Motor neuron (in vitro differentiated cells): ENCODE data around the gene HOXB4. TPM values are rescaled to one million over a fixed set of nuclear protein-coding genes. Genes with fewer than 3 reads are reported as not detected.

Source experiments
- ATAC-seq, 8 experiments: fragments of 200-7000 bp; cut with Tn5 transposase; replicated peaks in 6 of 8; 2 replicates each; pipeline ENCODE4 v1.8.0; 2021; ENCODE audit warnings: mild to moderate bottlenecking in 8 of 8, moderate library complexity in 8 of 8
- H3K27ac ChIP-seq, 2 donors: fragments of 250-450 bp; sonication (Bioruptor Pico); 2 replicates each; pipeline ENCODE4 v1.9.0; 2021; ENCODE audit warnings: antibody characterized with exemption in 2 of 2, mild to moderate bottlenecking in 2 of 2, moderate library complexity in 1 of 2
- H3K4me1 ChIP-seq, 2 donors: fragments of 250-450 bp; sonication (Bioruptor Pico); replicated peaks in 1 of 2; 2 replicates each; pipeline ENCODE4 v1.6.1; 2021; ENCODE audit warnings: antibody characterized with exemption in 2 of 2, mild to moderate bottlenecking in 2 of 2, moderate library complexity in 1 of 2
- H3K4me3 ChIP-seq, 5 donors: fragments of 250-450 bp; sonication (Bioruptor Pico); 2 replicates each; pipeline ENCODE4 v1.9.0; 2021; ENCODE audit warnings: antibody characterized with exemption in 5 of 5, mild to moderate bottlenecking in 5 of 5, moderate library complexity in 4 of 5
- WGBS, 10 experiments: fragments of 450-650 bp; shearing (Covaris generic); methylation state at CpG; one replicate each; pipeline ENCODE4 v1.0.0; 2022; 5-methylcytosine and 5-hydroxymethylcytosine counted together
- in situ Hi-C, 9 experiments: fragments of 400-800 bp; cut with MboI; loops; one replicate each; pipeline ENCODE4 v1.15.0; 2021; ENCODE audit warnings: low sequenced_read_pairs in 9 of 9, low pct_unique_long_range_greater_than_20kb in 2 of 9; ENCODE audit not compliant: unreplicated experiment in 9 of 9
- total RNA-seq, 8 experiments: library from RNA; unstranded; fragments of 300-600 nt; gene quantifications; 2 replicates each; pipeline versions ENCODE4 v1.2.3 to v1.2.4, GENCODE V29; 2022

The HOXB4 gene
- total RNA-seq, 8 experiments from 2014 or later: 8.8 to 32.0 (median 14.1) TPM

DNA sequence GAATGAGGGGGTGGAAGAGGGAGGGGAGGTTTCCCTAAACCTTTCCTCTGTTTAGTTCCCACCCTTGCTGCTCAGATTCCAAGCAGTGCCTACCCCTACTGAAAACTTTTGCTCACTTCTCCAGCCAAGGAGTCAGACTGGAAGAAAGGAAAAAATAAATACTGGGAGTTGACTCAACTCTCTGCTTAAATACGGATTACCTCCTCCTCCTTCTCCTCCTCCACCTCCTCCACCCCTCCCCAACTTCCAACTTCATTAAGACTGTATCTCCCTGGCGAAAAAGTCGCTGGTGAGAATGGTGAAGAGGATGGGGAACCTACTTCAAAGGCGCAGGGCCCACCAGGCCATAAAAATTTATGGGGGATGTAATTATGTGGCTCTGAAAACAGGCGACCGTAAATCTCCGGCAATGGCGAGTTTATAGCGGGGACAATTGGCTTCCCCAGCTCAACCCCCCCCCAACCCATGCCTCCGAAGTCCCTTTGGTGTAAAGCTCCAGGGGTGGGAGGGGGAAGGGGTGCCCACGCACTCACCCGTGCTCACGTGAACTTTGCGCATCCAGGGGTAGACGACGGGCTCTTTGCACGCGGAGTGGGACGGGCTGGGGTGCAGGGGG is 712 bp downstream of the HOXB4 start:
- in situ Hi-C loops: no loop called here
- peak overlapping the region; percentile 67 to 91 (median 83) for H3K4me3 ChIP-seq
- ATAC-seq: peak in 3 of 8 experiments; percentile 0 to 24 (median 2)
- peak overlapping the region; percentile 94 to 97 for H3K27ac ChIP-seq
- H3K4me1 ChIP-seq: peaks cover 11 to 39% of the 10 kb centered on the region in 2 donors
- 0% methylated on average over 1 to 4 of the region's 19 CpGs; no CpG with 5 or more reads in 7 of the 10 experiments for WGBS, 10 experiments

DNA sequence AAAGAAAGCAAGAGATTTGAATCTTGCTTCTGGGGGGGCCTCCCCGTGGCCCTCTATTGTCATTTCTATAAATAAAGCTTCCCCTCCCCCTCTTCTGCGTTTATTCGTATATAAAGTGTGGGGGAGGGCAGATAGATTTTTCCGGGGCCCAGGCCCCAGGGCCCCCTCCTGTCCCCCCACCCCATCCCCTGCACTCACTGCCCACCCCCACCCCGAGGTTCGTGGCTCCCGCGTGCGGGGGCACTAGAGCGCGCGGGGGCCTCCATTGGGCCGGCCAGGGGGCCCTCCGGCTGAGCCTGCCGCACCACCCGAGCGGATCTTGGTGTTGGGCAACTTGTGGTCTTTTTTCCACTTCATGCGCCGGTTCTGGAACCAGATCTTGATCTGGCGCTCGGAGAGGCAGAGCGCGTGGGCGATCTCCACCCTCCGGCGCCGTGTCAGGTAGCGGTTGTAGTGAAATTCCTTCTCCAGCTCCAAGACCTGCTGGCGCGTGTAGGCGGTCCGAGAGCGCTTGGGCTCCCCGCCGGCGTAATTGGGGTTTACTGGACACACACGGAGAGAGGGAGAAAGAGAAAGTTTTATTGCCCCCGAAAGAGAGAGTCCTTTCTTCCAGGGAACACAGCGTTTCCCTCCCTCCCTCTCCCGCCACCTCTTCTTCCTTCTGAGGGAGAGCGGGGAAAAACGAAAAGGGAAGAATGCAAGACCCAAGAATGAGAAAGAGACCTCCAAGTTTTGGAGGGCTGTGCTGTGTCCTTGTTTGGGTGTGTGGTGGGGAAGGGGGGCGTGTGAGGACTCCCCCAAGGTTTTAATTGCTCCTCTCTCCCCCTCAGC is 1.5 kb downstream of the HOXB4 start:
- in situ Hi-C loops: no loop called here
- no peak for ATAC-seq
- WGBS, 10 experiments: 0 to 13% (median 0%) methylated on average over 1 to 5 of the region's 43 CpGs; no CpG with 5 or more reads in 3 of the 10 experiments
- Histone ChIP-seq H3K27ac (peak overlapping the region; percentile 94 to 97), H3K4me3 (peak overlapping the region; percentile 67 to 91 (median 83)), H3K4me1 (peaks cover 11 to 40% of the 10 kb centered on the region in 2 donors)

DNA sequence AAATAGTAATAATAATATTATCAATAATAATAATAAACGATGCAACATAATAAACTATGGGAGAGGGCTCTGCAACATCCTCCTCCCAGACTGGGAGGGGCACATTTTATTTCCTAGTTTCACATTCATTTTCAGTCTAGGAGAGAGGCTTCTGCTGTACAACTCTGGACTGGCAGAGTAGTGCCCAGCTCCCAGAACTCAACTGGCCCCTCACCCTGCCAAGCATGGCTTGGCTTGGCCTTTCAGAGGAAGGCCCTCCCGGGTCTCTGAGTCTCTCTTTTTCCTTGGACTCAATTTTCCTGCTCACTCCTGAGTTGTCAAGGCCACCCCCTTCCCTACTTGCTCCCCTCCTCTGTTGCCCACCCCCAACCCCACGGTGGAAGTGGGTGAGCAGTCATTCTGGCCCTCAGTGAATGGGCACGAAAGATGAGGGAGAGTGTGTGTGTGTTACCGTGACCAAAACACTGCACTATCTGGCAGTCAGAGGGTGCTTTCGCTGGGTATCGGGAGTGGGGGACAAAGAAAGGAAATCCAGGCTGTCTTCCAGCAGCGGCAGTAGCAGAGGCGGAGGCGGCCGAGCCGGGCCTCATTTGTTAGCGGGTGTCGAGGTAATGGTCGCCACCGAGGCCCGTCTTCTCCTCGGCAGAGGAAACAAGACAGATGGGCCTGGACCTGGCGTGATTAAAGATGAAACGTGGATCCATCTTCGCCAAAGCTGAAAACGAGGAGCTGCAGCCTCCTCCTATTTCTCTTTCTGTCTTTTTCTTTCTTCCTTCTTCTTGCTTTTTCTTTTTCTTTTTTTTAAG is 2.3 kb downstream of the HOXB4 start:
- ATAC-seq: peak in 6 of 8 experiments; percentile 1 to 11 (median 7)
- H3K4me1 ChIP-seq: peaks cover 11 to 40% of the 10 kb centered on the region in 2 donors
- H3K4me3 ChIP-seq: peak overlapping the region; percentile 67 to 91 (median 83)
- peak overlapping the region; percentile 94 to 97 for H3K27ac ChIP-seq
- in situ Hi-C loops: no loop called here
- WGBS, 10 experiments: 0 to 92% (median 2%) methylated on average over 1 to 8 of the region's 22 CpGs; no CpG with 5 or more reads in 1 of the 10 experiments

DNA sequence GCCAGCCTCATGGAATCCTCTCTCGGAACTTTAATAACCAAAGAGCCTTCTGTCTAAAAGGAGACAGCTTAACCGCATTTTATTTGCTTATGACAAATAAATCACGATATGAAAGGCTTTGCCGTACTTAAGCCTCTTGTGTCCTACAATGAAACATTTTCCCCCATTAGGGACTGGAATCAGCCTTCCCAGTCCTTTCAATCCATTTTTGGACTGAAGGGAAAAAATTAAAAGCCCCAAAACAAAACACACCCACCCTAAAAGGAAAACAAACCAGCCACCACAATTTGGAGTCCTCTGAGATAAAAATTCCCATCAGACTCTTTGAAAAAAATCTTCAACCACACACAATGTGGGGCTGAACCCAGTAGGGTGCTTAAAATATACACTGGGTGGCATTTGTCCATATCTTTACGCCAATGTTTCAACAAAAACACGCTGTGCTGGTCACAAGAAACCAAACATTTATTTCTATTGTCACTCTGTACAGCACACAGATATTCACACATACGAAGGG is 3.0 kb downstream of the HOXB4 start:
- Histone ChIP-seq H3K4me1 (peaks cover 11 to 38% of the 10 kb centered on the region in 2 donors), H3K27ac (peak overlapping the region; percentile 94 to 97), H3K4me3 (peak overlapping the region; percentile 67 to 91 (median 83))
- 0 to 87% (median 5%) methylated on average over 1 to 7 of the region's 7 CpGs for WGBS, 10 experiments
- in situ Hi-C loops: no loop called here
- peak in 3 of 8 experiments; percentile 1 to 11 (median 5) for ATAC-seq

DNA sequence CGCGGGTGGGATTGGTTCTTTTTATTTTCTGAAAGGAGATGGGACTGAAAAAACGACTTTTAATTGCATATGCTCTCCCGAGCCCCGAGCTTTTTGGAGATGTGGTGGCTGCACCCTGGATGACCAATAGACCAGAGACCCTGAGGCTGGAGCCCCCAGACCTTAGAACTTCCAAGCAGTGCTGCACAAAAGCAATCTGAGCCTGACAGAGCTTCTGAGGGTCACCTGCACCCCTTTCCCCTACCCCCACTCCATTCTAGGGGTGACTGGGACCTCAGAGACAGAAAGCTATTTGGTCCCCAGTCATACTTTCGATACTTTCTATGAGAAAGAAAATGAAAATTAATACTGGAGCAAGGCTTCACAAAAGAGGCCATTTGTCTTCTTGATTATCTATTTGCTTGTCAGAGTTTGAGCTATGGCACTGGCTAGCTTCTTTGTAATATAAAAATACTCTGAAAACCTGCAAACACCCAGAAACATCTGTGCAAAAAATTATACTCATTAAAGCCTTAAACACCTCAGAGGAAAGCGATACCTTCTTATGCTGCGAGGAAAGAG is 3.6 kb downstream of the HOXB4 start:
- Histone ChIP-seq H3K4me1 (peaks cover 11 to 40% of the 10 kb centered on the region in 2 donors), H3K4me3 (peak overlapping the region; percentile 67 to 91 (median 83)), H3K27ac (peak overlapping the region; percentile 94 to 97)
- 0 to 100% (median 6%) methylated on average over 1 to 6 of the region's 8 CpGs for WGBS, 10 experiments
- no peak for ATAC-seq
- in situ Hi-C loops: no loop called here

DNA sequence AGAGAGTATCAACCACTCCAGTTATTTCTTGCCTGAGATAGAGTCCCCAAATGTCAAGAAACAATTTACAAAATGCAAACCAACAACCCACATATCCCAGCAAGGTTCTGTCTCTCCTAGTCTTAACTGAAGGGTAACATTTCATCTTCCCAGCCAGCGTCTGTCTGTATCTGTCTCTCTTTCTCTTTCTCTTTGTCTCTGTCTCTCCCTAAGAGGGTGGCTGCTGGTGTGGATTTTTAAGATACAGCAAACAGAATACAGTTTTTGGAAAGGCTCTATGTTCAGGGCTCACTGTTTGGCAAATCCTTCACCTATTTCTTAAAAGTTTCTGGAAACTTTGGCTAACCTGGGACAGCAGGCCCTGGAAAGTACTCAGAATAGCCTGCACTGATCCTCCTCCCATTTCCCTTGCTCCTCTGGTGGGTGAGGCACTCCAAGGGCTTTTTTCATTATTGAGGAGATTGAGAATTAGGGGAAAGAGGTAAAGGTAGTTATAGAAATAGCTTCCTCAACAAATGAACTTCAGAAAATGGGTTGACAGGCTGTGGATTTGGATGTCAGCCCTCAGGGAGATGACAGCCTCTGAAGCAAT is 6.2 kb downstream of the HOXB4 start:
- Histone ChIP-seq H3K27ac (peak overlapping the region; percentile 94 to 97), H3K4me3 (peak overlapping the region; percentile 67 to 91 (median 83)), H3K4me1 (peaks cover 23 to 51% of the 10 kb centered on the region in 2 donors)
- no peak for ATAC-seq
- 0 to 60% methylated on average over 1 of the region's 1 CpG; no CpG with 5 or more reads in 8 of the 10 experiments for WGBS, 10 experiments
- in situ Hi-C loops: no loop called here

DNA sequence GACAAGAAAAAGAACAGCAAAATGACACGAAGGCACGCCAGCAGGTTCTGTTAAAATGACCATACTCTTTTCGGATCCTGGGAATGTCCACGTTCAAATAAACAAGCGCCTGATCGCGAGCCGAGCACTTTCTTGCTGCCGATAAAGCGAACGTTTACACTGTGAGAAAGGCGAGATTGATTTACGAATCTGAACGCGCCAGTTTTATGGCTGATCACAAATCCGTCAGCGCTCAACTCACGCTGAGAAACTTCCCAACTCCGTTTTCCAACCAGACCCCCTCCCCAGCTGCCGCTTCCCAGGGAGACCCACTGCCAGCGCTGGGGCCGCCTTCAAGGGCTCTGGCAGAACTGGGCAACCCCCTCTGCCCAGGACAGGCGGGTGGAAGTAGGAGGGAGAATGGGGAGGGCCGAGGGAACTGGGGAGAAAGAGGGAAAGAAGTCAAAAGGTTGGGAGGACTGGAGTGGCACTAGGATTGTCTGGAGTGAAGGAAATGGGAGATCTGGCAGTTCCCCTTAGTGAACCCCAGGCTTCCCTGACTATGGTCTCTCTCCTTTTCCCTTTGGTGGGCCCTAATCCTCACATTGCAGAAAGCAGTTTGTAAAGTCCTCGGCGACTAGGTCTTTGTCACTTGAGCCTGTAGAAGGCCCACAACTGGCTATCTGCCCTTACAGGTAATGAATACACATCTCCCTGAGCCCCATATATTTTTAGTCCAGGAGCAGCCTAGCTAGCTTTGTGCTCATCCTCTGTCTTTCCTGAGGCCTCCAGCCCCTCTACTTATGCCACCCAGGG is 6.9 kb downstream of the HOXB4 start:
- Histone ChIP-seq H3K4me1 (peaks cover 30 to 56% of the 10 kb centered on the region in 2 donors), H3K27ac (peak overlapping the region; percentile 94 to 97), H3K4me3 (peak overlapping the region; percentile 67 to 91 (median 83))
- ATAC-seq: no peak
- in situ Hi-C loops: no loop called here
- WGBS, 10 experiments: 0 to 92% (median 0%) methylated on average over 1 to 21 of the region's 26 CpGs

DNA sequence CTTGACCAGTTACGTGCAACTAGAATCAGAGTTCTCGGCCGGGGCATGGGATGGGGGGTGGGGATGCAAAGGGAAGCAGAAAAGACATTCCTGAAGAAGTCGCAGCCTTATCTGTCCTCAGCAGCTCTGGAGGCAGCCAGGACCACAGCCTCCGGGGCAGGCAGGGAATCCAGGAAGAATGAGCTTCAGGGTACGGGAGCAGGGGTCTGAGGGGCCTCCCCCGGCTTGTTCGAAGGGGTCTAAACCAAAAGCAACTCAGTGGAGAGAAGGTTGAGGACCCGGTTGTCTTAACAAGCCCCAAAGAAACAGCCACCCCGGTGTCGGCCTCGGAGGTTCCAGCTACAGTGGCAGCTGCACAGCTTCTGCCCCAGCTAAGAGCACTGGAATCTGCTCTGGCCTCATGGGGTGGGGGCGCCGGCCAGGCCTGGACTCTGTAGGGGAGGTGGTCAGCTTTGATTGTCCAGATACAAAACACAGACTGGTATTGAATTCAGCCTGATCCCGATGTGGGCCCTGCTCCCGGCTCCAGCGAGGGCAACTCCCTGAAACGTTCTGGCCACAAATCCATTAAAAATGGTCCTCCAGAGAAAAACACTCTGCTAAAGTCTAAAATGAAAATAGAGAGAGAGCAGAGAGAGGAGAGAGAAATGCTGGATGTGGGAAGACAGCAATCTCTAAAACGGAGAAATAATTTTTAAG is 7.7 kb downstream of the HOXB4 start:
- peak overlapping the region; percentile 67 to 91 (median 83) for H3K4me3 ChIP-seq
- in situ Hi-C loops: no loop called here
- 0 to 90% (median 5%) methylated on average over 1 to 10 of the region's 19 CpGs for WGBS, 10 experiments
- ATAC-seq: no peak
- peak overlapping the region; percentile 94 to 97 for H3K27ac ChIP-seq
- peaks cover 32 to 56% of the 10 kb centered on the region in 2 donors for H3K4me1 ChIP-seq

DNA sequence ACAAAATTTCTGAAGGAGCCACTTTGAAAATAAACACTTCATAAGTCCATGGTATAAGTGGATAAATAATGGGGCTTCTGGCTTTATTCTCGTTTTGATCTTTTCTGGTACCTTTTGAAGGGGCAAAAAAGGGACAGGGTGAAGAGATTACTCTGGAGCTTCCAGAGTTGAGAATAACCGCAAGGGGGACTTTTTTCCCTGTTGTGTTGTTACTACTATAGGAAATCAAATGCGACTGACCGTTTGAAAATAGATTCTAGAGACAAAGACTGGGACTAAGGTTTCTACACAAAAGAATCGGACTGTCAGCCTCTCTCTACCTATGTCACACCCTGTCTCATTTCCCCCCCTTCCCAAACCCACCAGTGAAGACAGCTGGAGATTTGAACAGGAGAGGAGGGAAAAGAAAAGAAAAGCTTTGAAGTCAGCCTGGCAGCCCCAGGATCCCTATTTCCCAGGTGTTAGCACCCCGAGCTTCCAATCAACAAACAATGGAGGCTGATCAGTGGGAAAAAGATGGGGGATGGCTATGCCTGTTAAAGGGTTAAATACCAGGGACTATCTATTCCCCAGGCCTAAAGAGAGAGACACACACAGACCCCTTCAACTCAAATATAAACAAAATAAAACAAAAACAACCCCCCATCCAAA is 8.4 kb downstream of the HOXB4 start:
- Histone ChIP-seq H3K4me3 (peak overlapping the region; percentile 67 to 91 (median 83)), H3K27ac (peak overlapping the region; percentile 94 to 97), H3K4me1 (peaks cover 33 to 56% of the 10 kb centered on the region in 2 donors)
- WGBS, 10 experiments: 0 to 98% (median 0%) methylated on average over 1 to 6 of the region's 6 CpGs; no CpG with 5 or more reads in 1 of the 10 experiments
- no peak for ATAC-seq
- in situ Hi-C loops: no loop called here

DNA sequence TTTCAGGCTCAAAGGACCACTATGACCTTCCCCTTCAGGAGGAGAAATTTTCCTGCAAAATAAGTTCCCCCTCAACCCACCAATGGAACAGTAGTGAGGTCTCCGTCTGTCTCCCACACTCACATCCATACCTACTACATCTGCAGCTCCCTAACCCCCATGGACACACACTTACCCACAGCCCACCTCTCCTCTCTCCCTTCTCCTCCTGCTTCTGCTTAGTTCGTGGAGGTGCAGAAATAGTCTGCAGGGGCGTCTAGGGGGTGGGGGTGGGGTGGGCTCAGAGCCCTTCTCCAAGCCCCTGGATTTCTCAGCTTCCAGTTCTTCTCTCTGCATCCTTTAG is 8.9 kb downstream of the HOXB4 start:
- Histone ChIP-seq H3K4me3 (peak overlapping the region; percentile 67 to 91 (median 83)), H3K27ac (peak overlapping the region; percentile 94 to 97), H3K4me1 (peaks cover 34 to 56% of the 10 kb centered on the region in 2 donors)
- in situ Hi-C loops: no loop called here
- WGBS, 10 experiments: 0 to 100% (median 13%) methylated on average over 1 to 3 of the region's 3 CpGs; no CpG with 5 or more reads in 6 of the 10 experiments
- ATAC-seq: peak in 5 of 8 experiments; percentile 9 to 31 (median 24)
